Brain pericyte (primary cell): Measurements from ENCODE around the gene MAD2L1BP.

Experiments
- DNase-seq: peaks from one replicate; pipeline ENCODE4 v3.0.0-alpha.2; 2012; ENCODE audit warnings: low read depth, low spot score

Gene MAD2L1BP

DNA sequence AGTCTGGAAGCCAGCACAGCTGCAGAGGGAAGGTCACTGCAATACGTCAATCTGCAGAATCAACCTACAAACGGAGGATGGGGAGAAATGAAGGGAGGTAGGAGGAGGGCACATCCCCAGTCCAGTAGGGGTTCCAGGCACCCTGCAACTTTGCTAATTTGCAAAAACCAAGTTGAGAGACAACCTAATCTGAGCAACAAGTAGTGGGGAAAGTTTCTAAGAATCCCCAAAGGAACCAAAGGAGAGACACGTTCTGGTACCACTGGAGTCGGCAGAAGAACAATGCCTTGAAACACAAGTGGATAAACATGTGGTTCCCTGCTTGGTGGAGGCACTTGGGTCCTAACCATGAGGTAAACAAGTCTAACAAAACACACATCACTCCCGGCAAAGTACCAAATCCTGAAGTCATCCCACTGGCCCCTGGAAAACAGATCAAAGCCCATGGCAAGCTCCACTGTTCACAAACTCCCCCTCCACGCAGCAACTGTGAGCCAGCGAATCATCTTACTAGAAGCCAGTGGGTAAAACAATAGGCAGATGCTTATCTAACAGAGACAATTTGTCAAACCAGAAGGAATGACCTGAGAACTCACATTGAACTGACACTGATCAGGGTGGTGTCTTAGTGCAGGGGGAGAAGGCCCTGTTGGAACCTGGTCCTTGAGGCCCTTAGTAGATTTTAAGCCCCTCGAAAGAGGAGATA is 47.2 kb downstream of the MAD2L1BP start:
- DNase-seq, result no peak

- no peak for DNase-seq
Measured at GRCh38 chr6:43683708-43684455, 48.2 kb downstream of the MAD2L1BP start.

GRCh38 chr6:43687079-43687436 is 51.4 kb downstream of the MAD2L1BP start:
- DNase-seq, result no peak

- DNase-seq, result no peak
Measured at GRCh38 chr6:43687437-43688347, 52.1 kb downstream of the MAD2L1BP start, which contains the start of gene MRPS18A. Gene MRPS18A (minus strand): TSS chr6:43687791. CDS start chr6:43687779, 12 bp downstream.

DNA sequence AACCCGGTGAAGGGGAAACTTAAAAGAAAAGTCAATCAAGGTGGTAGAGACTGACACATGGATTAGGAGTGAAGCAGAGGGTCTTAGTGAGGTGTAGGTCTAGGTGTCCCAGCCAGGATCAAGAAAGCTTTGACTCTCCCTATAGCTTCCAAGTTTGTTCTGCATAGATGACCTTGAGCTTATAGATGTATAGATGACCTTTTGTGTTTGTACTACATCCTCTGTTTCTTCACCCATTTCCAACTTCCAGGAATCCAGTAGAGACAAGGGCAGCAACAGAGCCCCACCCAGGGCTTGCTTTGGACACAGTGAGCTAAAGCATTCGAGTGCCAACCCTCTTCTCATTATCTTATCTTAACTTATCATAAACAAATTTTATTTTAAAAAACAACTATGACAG is 53.8 kb downstream of the MAD2L1BP start:
- no peak for DNase-seq
